ENCODE measurements around the gene GALNT9.

GRCh38 chr12:132176385-132176919 lies 152.9 kb downstream of the GALNT9 start:
- TF ChIP-seq, protein P1, sequence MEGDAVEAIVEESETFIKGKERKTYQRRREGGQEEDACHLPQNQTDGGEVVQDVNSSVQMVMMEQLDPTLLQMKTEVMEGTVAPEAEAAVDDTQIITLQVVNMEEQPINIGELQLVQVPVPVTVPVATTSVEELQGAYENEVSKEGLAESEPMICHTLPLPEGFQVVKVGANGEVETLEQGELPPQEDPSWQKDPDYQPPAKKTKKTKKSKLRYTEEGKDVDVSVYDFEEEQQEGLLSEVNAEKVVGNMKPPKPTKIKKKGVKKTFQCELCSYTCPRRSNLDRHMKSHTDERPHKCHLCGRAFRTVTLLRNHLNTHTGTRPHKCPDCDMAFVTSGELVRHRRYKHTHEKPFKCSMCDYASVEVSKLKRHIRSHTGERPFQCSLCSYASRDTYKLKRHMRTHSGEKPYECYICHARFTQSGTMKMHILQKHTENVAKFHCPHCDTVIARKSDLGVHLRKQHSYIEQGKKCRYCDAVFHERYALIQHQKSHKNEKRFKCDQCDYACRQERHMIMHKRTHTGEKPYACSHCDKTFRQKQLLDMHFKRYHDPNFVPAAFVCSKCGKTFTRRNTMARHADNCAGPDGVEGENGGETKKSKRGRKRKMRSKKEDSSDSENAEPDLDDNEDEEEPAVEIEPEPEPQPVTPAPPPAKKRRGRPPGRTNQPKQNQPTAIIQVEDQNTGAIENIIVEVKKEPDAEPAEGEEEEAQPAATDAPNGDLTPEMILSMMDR (IDR thresholded peaks at IDR 0.05; ENCODE audit: low read depth, low read length): no peak
- TF ChIP-seq EZH2phosphoT487 (IDR thresholded peaks at IDR 0.05; ENCODE audit: low read depth): no peak

Measured in OCI-LY3 (cell line).